ENCODE data around the gene TNRC6B. TPM values are rescaled to one million over a fixed set of nuclear protein-coding genes. Genes with fewer than 3 reads are reported as not detected.

TNRC6B gene
- total RNA-seq, 1 experiment from 2014 or later: 44.6 TPM

- Mint-ChIP-seq H3K27ac (ENCODE audit: unreplicated experiment) (no peak overlapping the region), H3K36me3 (ENCODE audit: insufficient read depth, unreplicated experiment) (peaks cover 4% of the 10 kb centered on the region), H3K9me3 (ENCODE audit: low read depth, unreplicated experiment) (no peaks in the 10 kb centered on the region), H3K4me1 (ENCODE audit: low read depth, unreplicated experiment) (peaks cover 40% of the 10 kb centered on the region), H3K4me3 (ENCODE audit: low read depth, unreplicated experiment) (no peak overlapping the region), H3K27me3 (ENCODE audit: unreplicated experiment) (no peaks in the 10 kb centered on the region)
- DNase-seq: no peak
- BruUV-seq (replicated peaks): no TSS peak
- no peak for TF ChIP-seq CTCF (IDR thresholded peaks at IDR 0.05; ENCODE audit: unreplicated experiment)
- intact Hi-C loops (cut with micrococcal nuclease; ENCODE audit: unreplicated experiment): no loop called here
- CTCF ChIA-PET: no interaction called here
Measured at GRCh38 chr22:40233886-40234285, 56.2 kb downstream of the TNRC6B start.

GRCh38 chr22:40234658-40235057 is 56.9 kb downstream of the TNRC6B start:
- H3K27ac Mint-ChIP-seq (ENCODE audit: unreplicated experiment): no peak overlapping the region
- CTCF ChIA-PET: no interaction called here
- BruUV-seq (replicated peaks): no TSS peak
- H3K36me3 Mint-ChIP-seq (ENCODE audit: insufficient read depth, unreplicated experiment): peaks cover 11% of the 10 kb centered on the region
- no peak for DNase-seq
- peaks cover 48% of the 10 kb centered on the region for H3K4me1 Mint-ChIP-seq (ENCODE audit: low read depth, unreplicated experiment)
- intact Hi-C loops (cut with micrococcal nuclease; ENCODE audit: unreplicated experiment): no loop called here
- no peaks in the 10 kb centered on the region for H3K9me3 Mint-ChIP-seq (ENCODE audit: low read depth, unreplicated experiment)
- H3K4me3 Mint-ChIP-seq (ENCODE audit: low read depth, unreplicated experiment): no peak overlapping the region
- no peaks in the 10 kb centered on the region for H3K27me3 Mint-ChIP-seq (ENCODE audit: unreplicated experiment)
- TF ChIP-seq CTCF (IDR thresholded peaks at IDR 0.05; ENCODE audit: unreplicated experiment): no peak

GRCh38 chr22:40235308-40235707 is 57.6 kb downstream of the TNRC6B start:
- DNase-seq: no peak
- Mint-ChIP-seq H3K9me3 (ENCODE audit: low read depth, unreplicated experiment) (no peaks in the 10 kb centered on the region), H3K36me3 (ENCODE audit: insufficient read depth, unreplicated experiment) (peaks cover 15% of the 10 kb centered on the region), H3K4me1 (ENCODE audit: low read depth, unreplicated experiment) (peaks cover 54% of the 10 kb centered on the region), H3K4me3 (ENCODE audit: low read depth, unreplicated experiment) (no peak overlapping the region), H3K27me3 (ENCODE audit: unreplicated experiment) (no peaks in the 10 kb centered on the region), H3K27ac (ENCODE audit: unreplicated experiment) (no peak overlapping the region)
- CTCF ChIA-PET: no interaction called here
- TF ChIP-seq CTCF (IDR thresholded peaks at IDR 0.05; ENCODE audit: unreplicated experiment): no peak
- intact Hi-C loops (cut with micrococcal nuclease; ENCODE audit: unreplicated experiment): no loop called here
- BruUV-seq (replicated peaks): no TSS peak

GRCh38 chr22:40236131-40236665 is 58.5 kb downstream of the TNRC6B start:
- H3K36me3 Mint-ChIP-seq (ENCODE audit: insufficient read depth, unreplicated experiment): peaks cover 20% of the 10 kb centered on the region
- no peak overlapping the region for H3K4me3 Mint-ChIP-seq (ENCODE audit: low read depth, unreplicated experiment)
- intact Hi-C loops (cut with micrococcal nuclease; ENCODE audit: unreplicated experiment): no loop called here
- H3K27ac Mint-ChIP-seq (ENCODE audit: unreplicated experiment): peak overlapping the region; percentile 43
- H3K4me1 Mint-ChIP-seq (ENCODE audit: low read depth, unreplicated experiment): peaks cover 63% of the 10 kb centered on the region
- no TSS peak for BruUV-seq (replicated peaks)
- CTCF ChIA-PET: no interaction called here
- no peaks in the 10 kb centered on the region for H3K27me3 Mint-ChIP-seq (ENCODE audit: unreplicated experiment)
- no peak for DNase-seq
- H3K9me3 Mint-ChIP-seq (ENCODE audit: low read depth, unreplicated experiment): no peaks in the 10 kb centered on the region
- no peak for TF ChIP-seq CTCF (IDR thresholded peaks at IDR 0.05; ENCODE audit: unreplicated experiment)
